Natural killer cell (primary cell): Measurements from ENCODE around the gene ANTXR2. TPM values are rescaled to one million over a fixed set of nuclear protein-coding genes. Genes with fewer than 3 reads are reported as not detected.

Source experiments
- ATAC-seq, 3 donors: fragments of 150-1000 bp in 2 of 3; fragments of 200-7000 bp in 1 of 3; cut with Tn5 transposase; 1 replicate in 1 of 3; 2 replicates in 2 of 3; pipeline ENCODE4 v1.10.0; 2021; ENCODE audit warnings: mild to moderate bottlenecking in 2 of 3, moderate library complexity in 2 of 3
- DNase-seq, 2 donors: peaks; one replicate each; pipeline versions ENCODE4 v3.0.0 to v3.0.0-alpha.2; 2013 to 2021; ENCODE audit warnings: mixed read lengths in 1 of 2
- H3K27ac ChIP-seq: one replicate; pipeline ENCODE4 v1.5.1; 2013; ENCODE audit warnings: mild to moderate bottlenecking, low read length
- H3K27me3 ChIP-seq: one replicate; pipeline ENCODE4 v1.6.1; 2013; ENCODE audit warnings: low read length; ENCODE audit not compliant: control insufficient read depth, insufficient read depth
- H3K36me3 ChIP-seq: one replicate; pipeline ENCODE4 v1.6.1; 2013; ENCODE audit warnings: low read length; ENCODE audit not compliant: control insufficient read depth, insufficient read depth
- H3K4me1 ChIP-seq: one replicate; pipeline ENCODE4 v1.6.1; 2013; ENCODE audit warnings: low read length; ENCODE audit not compliant: control insufficient read depth, insufficient read depth
- H3K4me3 ChIP-seq: one replicate; pipeline ENCODE4 v1.5.1; 2013; ENCODE audit warnings: low read length
- H3K9me3 ChIP-seq: one replicate; pipeline ENCODE4 v1.6.1; 2013; ENCODE audit warnings: low read length; ENCODE audit not compliant: control insufficient read depth, insufficient read depth
- H3K27ac Mint-ChIP-seq, 2 donors: one replicate each; pipeline ENCODE4 v1.8.0; 2022; ENCODE audit warnings: mild to moderate bottlenecking in 2 of 2, mixed read lengths in 2 of 2, moderate library complexity in 1 of 2
- H3K27me3 Mint-ChIP-seq, 2 donors: one replicate each; pipeline ENCODE4 v1.8.0; 2022; ENCODE audit warnings: low read depth in 2 of 2, mixed read lengths in 2 of 2
- H3K36me3 Mint-ChIP-seq: one replicate; pipeline ENCODE4 v1.8.0; 2022; ENCODE audit warnings: mixed read lengths
- H3K4me1 Mint-ChIP-seq, 2 donors: one replicate each; pipeline ENCODE4 v1.8.0; 2022; ENCODE audit warnings: mixed read lengths in 2 of 2
- H3K4me3 Mint-ChIP-seq: one replicate; pipeline ENCODE4 v1.8.0; 2022; ENCODE audit warnings: mild to moderate bottlenecking, moderate library complexity, mixed read lengths
- H3K9me3 Mint-ChIP-seq, 2 donors: one replicate each; pipeline ENCODE4 v1.8.0; 2022; ENCODE audit warnings: mixed read lengths in 2 of 2
- WGBS: methylation state at CpG from one replicate; pipeline ENCODE4 v1.1.7; 2013; ENCODE audit warnings: missing lambda C conversion rate; ENCODE audit not compliant: insufficient coverage; 5-methylcytosine and 5-hydroxymethylcytosine counted together
- intact Hi-C: fragments of 100-400 bp; cut with micrococcal nuclease; formaldehyde crosslinking; loops from one replicate; pipeline ENCODE4 v1.14.2; 2022
- total RNA-seq, 4 donors: library from RNA; stranded (reverse); fragments of 120-200 nt in 1 of 4; gene quantifications; one replicate each; pipeline versions ENCODE4 v1.2.3 to v1.2.4, GENCODE V29; 2013 to 2022
- TF ChIP-seq, protein P1 (sequence below): fragments of 200-600 bp; IDR thresholded peaks from one replicate; pipeline ENCODE4 v1.8.0; 2022; ENCODE audit warnings: antibody characterized with exemption

ANTXR2 gene
- total RNA-seq, 3 donors from 2014 or later (not counting 1 experiment from before 2014, with no cell fraction given), result 7.8 to 28.3 (median 10.0) TPM

DNA sequence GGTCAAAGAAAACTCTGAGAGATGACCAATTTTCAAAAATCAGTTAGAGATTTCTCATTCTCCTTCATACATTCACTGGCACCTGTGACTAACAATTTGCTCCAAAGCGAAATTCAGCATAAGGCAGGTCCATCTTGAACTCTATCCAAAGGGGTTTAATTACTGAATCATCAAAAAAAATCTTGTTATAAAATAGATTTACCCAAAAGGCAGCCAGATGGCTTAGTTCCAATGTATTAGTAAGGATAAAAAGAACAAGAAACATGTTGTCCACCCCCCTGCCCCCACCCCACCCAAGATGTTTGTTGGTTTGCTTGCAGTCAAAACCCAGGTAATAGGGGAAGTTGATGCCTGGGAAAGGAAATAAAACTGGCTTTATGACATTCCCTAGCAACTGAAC lies 200.3 kb downstream of the ANTXR2 start:
- no peak for DNase-seq
- no peak overlapping the region for H3K27ac Mint-ChIP-seq
- H3K27ac ChIP-seq, result no peak overlapping the region
- H3K4me3 Mint-ChIP-seq, result no peak overlapping the region
- H3K4me1 Mint-ChIP-seq, result no peaks in the 10 kb centered on the region
- no peaks in the 10 kb centered on the region for H3K36me3 Mint-ChIP-seq
- intact Hi-C loops, result no loop called here
- H3K27me3 Mint-ChIP-seq, result no peaks in the 10 kb centered on the region
- no peak overlapping the region for H3K4me3 ChIP-seq
- no peak for ATAC-seq
- H3K4me1 ChIP-seq, result no peaks in the 10 kb centered on the region
- H3K36me3 ChIP-seq, result no peaks in the 10 kb centered on the region
- no peaks in the 10 kb centered on the region for H3K27me3 ChIP-seq
- H3K9me3 Mint-ChIP-seq, result peaks cover 0 to under 1% of the 10 kb centered on the region in 2 donors
- 63% methylated on average over 1 of the region's 1 CpG for WGBS
- no peaks in the 10 kb centered on the region for H3K9me3 ChIP-seq
- TF ChIP-seq, protein P1, sequence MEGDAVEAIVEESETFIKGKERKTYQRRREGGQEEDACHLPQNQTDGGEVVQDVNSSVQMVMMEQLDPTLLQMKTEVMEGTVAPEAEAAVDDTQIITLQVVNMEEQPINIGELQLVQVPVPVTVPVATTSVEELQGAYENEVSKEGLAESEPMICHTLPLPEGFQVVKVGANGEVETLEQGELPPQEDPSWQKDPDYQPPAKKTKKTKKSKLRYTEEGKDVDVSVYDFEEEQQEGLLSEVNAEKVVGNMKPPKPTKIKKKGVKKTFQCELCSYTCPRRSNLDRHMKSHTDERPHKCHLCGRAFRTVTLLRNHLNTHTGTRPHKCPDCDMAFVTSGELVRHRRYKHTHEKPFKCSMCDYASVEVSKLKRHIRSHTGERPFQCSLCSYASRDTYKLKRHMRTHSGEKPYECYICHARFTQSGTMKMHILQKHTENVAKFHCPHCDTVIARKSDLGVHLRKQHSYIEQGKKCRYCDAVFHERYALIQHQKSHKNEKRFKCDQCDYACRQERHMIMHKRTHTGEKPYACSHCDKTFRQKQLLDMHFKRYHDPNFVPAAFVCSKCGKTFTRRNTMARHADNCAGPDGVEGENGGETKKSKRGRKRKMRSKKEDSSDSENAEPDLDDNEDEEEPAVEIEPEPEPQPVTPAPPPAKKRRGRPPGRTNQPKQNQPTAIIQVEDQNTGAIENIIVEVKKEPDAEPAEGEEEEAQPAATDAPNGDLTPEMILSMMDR, result no peak

- no peaks in the 10 kb centered on the region for H3K4me1 Mint-ChIP-seq
- intact Hi-C loops, result no loop called here
- Histone ChIP-seq H3K27me3 (no peaks in the 10 kb centered on the region), H3K9me3 (no peaks in the 10 kb centered on the region), H3K4me3 (no peak overlapping the region), H3K27ac (no peak overlapping the region), H3K36me3 (no peaks in the 10 kb centered on the region), H3K4me1 (no peaks in the 10 kb centered on the region)
- no peak overlapping the region for H3K27ac Mint-ChIP-seq
- no peaks in the 10 kb centered on the region for H3K9me3 Mint-ChIP-seq
- DNase-seq, result no peak
- no peak for ATAC-seq
- TF ChIP-seq, protein P1, result no peak
- H3K27me3 Mint-ChIP-seq, result no peaks in the 10 kb centered on the region
- 80% methylated on average over 1 of the region's 3 CpGs for WGBS
- H3K36me3 Mint-ChIP-seq, result no peaks in the 10 kb centered on the region
- H3K4me3 Mint-ChIP-seq, result no peak overlapping the region
These were observed 201.1 kb downstream of the ANTXR2 start for GRCh38 chr4:79871961-79872360.

GRCh38 chr4:79869597-79870237 lies 203.3 kb downstream of the ANTXR2 start:
- TF ChIP-seq, protein P1, result no peak
- Histone ChIP-seq H3K27ac (no peak overlapping the region), H3K4me3 (no peak overlapping the region), H3K9me3 (no peaks in the 10 kb centered on the region), H3K4me1 (no peaks in the 10 kb centered on the region), H3K36me3 (no peaks in the 10 kb centered on the region), H3K27me3 (no peaks in the 10 kb centered on the region)
- Mint-ChIP-seq H3K27me3 (no peaks in the 10 kb centered on the region), H3K4me3 (no peak overlapping the region), H3K36me3 (no peaks in the 10 kb centered on the region), H3K27ac (no peak overlapping the region), H3K4me1 (no peaks in the 10 kb centered on the region), H3K9me3 (no peaks in the 10 kb centered on the region)
- DNase-seq, result no peak
- no peak for ATAC-seq
- 68% methylated on average over 3 of the region's 4 CpGs for WGBS
- intact Hi-C loops, result no loop called here

DNA sequence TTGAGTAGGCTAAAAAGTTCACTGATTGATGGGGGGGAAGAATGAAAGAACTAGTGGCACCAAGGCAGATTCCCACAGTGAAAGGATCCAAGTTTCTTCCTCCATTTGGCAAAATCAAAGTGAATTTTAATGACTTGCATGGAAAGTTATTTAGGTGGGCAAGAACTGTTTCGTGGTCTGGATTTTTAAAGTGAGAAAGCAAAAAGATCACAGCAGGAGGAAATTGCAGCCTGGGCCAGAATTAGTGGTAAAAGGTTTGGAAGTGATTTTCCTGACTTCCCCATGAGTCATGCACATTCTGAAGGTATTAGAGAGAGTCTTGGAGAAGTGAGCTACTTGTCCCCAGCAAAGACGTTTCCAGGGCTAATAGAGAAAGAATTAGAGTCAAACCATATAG lies 207.8 kb downstream of the ANTXR2 start:
- Mint-ChIP-seq H3K9me3 (no peaks in the 10 kb centered on the region), H3K36me3 (no peaks in the 10 kb centered on the region), H3K27ac (no peak overlapping the region), H3K4me1 (no peaks in the 10 kb centered on the region), H3K27me3 (no peaks in the 10 kb centered on the region), H3K4me3 (no peak overlapping the region)
- no peak for ATAC-seq
- H3K36me3 ChIP-seq, result no peaks in the 10 kb centered on the region
- no peak for DNase-seq
- TF ChIP-seq, protein P1, result no peak
- no peaks in the 10 kb centered on the region for H3K9me3 ChIP-seq
- H3K4me3 ChIP-seq, result no peak overlapping the region
- intact Hi-C loops, result no loop called here
- no peaks in the 10 kb centered on the region for H3K27me3 ChIP-seq
- no peak overlapping the region for H3K27ac ChIP-seq
- H3K4me1 ChIP-seq, result no peaks in the 10 kb centered on the region
- 75% methylated on average over 2 of the region's 2 CpGs for WGBS
